Occipital lobe (tissue), 3 donors: Measurements from ENCODE around the gene WDR38. TPM values are rescaled to one million over a fixed set of nuclear protein-coding genes. Genes with fewer than 3 reads are reported as not detected.

Source experiments
- DNase-seq: peaks from one replicate; lab custom pipeline; 2025; lab: John Stamatoyannopoulos, UW
- small RNA-seq: library from RNA; depleted of rRNA; stranded (forward); fragments of <200 nt; gene quantifications from one replicate; pipeline ENCODE3, GENCODE V24; 2014
- total RNA-seq: library from RNA; depleted of rRNA; stranded (reverse); fragments of >200 nt; gene quantifications from one replicate; pipeline ENCODE4 v1.2.3, GENCODE V29; 2014

Gene WDR38
- total RNA-seq, 1 donor from 2014 or later = not detected

GRCh38 chr9:124881138-124881743 is 28.0 kb downstream of the WDR38 start:
- no peak for DNase-seq

GRCh38 chr9:124882231-124882630 is 29.0 kb downstream of the WDR38 start:
- no peak for DNase-seq

DNA sequence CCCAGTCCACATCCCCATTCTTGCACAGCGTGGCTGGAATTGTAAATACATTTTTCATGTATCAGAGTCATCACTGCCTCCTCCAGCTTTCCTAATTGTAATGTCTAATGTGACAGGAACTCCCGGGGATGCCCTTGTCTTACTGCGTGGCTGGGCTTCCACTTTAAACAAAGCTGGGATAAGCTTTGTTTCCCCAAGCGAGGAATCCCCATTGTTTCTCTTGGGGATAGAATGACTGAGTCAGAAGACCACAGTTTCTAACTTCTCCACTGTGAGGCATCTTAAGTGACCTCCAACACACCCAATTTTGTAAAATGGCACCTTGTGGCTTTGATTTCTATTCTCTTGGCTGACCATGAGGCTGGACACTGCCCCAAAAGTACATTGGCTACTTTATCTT is 31.1 kb downstream of the WDR38 start:
- DNase-seq = no peak

DNA sequence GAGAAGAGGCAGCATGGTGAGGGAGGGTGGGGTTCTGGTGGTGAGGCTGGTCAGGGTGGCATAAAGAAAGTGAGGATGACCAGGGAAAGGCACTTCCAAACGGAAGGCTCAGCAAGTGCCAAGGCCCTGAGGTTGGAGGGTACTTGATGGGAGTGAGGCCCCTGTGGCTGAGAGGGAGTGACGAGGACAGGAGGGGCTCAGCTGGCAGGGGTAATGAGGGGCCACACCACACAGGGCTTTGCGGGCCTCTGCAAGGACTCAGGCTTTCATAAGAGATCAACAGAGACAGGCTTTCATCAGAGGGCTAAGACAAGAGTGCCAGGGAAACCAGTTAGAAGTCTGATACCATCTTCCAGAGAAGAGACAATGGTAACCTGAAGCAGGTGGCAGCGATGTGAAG is 32.3 kb downstream of the WDR38 start:
- no peak for DNase-seq

GRCh38 chr9:124886461-124886860 is 33.2 kb downstream of the WDR38 start:
- no peak for DNase-seq

DNA sequence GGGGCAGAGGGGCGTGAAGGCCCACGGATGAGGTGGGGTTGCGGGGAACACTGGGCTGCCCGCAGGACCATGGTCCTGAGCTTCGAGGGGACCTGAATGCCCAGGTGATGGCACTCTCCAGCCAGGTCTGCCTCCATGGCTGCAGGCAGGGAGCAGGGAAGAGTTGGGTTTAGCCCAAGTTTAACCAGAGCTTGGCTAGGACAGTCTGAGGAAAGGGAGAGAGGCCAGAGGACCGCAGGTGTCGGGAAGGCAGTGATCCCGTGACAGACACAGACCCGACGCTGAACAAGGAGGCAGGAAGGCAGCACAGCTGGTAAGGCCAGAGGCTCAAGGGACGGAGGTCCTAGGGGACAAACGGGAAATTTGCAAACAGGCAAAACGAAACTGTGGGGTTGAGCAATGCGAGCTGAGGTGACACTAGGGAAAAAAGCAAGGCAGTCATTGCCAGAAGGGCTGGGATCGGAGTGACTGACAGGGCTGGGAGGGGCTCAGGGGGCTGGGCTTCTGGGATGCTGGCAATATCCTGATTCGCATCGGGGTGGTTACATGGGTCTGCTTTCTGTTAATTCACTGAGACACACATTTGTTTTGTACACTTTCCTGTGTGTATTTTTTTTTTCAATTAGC is 33.7 kb downstream of the WDR38 start:
- DNase-seq = no peak

GRCh38 chr9:124887832-124888231 is 34.6 kb downstream of the WDR38 start:
- no peak for DNase-seq

GRCh38 chr9:124889006-124889405 is 35.7 kb downstream of the WDR38 start:
- DNase-seq = no peak

DNA sequence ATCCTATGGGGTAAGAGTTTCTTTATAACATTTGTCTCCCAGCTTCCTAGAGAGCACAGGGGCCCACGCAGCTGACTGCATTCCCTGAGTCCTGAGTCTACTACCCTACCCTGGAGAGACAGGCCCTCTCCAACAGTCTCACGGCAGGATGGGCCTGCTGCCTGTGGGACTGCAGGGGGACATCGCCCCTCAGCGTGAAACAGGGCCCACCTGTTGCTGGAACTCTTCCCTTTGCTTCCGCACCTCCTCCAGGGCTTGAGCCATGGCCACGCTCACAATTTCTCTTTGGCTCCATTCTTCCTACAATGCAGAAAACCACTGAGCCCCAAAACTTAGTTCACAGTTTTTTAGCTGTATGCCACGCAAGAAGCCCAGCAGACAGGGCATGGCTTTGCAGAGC is 36.9 kb downstream of the WDR38 start:
- no peak for DNase-seq

GRCh38 chr9:124894035-124894740 is 40.9 kb downstream of the WDR38 start:
- no peak for DNase-seq

GRCh38 chr9:124894741-124895170 is 41.5 kb downstream of the WDR38 start:
- DNase-seq = no peak

DNA sequence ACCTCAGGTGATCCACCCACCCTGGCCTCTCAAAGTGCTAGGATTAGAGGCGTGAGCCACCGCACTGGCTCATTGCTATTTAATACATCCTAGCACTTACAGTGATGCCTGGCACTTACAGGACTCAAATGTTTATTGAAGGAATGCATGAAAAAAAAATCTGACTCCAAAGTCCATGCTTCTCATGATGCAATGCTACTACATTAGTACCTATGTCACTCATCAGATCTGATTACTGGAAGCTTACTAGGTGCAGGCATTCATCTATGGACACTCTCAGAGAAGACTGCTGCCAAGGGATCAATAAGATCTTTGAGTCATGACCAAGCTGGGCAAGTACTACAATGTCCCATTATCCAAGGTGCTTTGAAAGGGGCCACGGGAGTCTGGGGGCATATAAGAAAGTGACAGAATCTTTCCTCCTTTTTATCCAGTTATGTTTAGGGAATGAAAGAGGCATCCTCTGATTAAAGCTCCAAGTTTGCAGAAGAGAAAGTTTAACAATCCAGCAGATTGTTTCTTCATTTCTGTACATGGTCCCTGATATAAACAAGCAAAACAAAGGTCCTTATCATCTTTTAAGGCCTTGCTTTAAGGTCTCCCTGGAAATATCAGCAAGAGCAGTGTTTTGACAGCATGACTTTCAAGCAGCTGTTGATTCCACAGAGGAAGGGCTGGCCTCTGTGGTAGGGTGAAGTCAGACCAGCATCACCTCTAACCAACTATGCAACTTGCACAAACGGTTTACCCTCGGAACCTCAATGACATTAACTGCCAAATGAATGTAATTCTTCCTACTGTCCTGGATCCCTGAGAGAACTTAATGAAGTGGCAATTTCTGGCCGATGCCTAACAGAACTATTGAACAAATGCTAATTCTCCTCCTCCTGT is 44.6 kb downstream of the WDR38 start:
- DNase-seq = no peak

DNA sequence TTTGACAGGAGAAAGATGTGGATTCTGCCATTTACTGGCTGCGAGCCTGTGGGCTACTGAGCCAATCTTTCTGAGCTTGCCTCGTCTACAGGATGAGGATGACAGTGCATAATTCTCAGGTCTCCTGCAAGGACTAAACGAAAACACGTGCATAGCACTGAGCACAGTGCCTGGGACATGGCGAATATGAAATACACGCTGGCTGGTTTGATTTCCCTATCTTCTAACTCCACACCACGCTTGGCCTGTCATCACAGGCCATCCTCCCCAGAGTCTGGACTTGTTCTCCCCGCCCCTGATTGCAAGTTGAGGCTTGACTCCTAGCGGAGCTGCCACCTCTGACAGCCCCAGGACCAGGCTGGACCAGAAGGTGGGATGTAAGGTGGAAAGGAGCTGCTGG is 46.6 kb downstream of the WDR38 start:
- no peak for DNase-seq

GRCh38 chr9:124906966-124907365 is 53.7 kb downstream of the WDR38 start:
- no peak for DNase-seq

Small RNA genes within 50 kb of the gene (small RNA-seq; reads per million reads assigned to genes)
- not detected for gene RNU4-82P

Other genes with a start within 250 kb of the WDR38 start
- 2.0 TPM for gene NR6A1, start 82.1 kb upstream of the WDR38 start, total RNA-seq
- gene OLFML2A, start 76.3 kb upstream of the WDR38 start, total RNA-seq = 2.5 TPM
- 686 TPM for gene RPL35, start 8.5 kb downstream of the WDR38 start, total RNA-seq
- 10.1 TPM for gene ARPC5L, start 8.7 kb downstream of the WDR38 start, total RNA-seq
- gene GOLGA1, start 87.6 kb downstream of the WDR38 start, total RNA-seq = 11.5 TPM